Coronary artery (tissue), 2 donors: Measurements from ENCODE around the gene SLC41A1.

Source experiments
- DNase-seq: peaks from one replicate; pipeline ENCODE4 v3.0.0-alpha.2; 2017; ENCODE audit warnings: low spot score
- H3K27ac ChIP-seq, 2 donors: fragments of 200-600 bp; sonication (generic); one replicate each; pipeline ENCODE4 v1.5.1; 2016 to 2019
- H3K4me3 ChIP-seq: fragments of 200-600 bp; sonication (generic); 2 replicates; pipeline ENCODE4 v1.5.1; 2016; ENCODE audit warnings: mild to moderate bottlenecking, moderate library complexity
- TF ChIP-seq, protein P1 (sequence below): fragments of 200-600 bp; sonication (generic); IDR thresholded peaks from one replicate; pipeline ENCODE4 v1.5.1; 2019; ENCODE audit warnings: antibody characterized with exemption

Gene SLC41A1

DNA sequence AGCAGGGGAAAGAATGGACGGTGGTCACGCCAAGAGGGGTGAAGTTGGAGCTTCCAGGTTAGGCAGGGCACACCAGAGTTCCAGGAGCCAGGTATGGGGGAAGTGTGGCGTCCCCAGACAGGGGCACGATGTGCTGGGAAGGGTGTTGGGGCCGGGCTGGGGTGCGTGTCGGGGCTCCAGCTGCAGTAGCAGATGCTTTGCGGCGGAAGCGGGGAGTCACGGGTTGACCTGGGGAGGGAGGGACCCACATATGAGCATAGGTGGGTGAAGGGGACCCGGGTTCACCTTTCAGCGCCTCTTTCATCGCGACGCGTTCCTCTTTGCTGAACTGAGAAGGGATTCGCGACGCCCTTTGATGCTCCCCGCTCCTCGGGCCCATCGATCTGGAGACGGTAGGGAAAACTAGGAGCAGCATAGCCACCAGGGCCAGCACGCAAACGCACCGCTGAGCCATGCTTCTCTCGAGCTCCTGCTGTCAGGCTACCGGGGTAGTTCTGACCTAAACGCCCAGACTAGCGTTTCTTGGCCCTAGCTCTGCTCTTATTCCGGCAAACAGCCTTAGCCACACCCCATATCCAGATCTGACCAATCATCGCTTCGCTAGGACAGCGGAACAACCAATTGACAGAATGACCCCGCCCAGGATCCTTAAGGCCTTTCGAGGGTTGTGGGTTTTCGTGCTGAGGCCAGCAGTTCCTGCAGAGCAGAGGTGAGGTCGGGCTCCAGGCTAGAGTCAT is 36.8 kb upstream of the SLC41A1 start, which contains the start of gene PM20D1:
PM20D1 (minus strand) TSS at position 514 of the 737 bp plus-strand sequence; CDS start at position 454, 60 bp downstream.
- peak; percentile 78 for DNase-seq
- TF ChIP-seq, protein P1, sequence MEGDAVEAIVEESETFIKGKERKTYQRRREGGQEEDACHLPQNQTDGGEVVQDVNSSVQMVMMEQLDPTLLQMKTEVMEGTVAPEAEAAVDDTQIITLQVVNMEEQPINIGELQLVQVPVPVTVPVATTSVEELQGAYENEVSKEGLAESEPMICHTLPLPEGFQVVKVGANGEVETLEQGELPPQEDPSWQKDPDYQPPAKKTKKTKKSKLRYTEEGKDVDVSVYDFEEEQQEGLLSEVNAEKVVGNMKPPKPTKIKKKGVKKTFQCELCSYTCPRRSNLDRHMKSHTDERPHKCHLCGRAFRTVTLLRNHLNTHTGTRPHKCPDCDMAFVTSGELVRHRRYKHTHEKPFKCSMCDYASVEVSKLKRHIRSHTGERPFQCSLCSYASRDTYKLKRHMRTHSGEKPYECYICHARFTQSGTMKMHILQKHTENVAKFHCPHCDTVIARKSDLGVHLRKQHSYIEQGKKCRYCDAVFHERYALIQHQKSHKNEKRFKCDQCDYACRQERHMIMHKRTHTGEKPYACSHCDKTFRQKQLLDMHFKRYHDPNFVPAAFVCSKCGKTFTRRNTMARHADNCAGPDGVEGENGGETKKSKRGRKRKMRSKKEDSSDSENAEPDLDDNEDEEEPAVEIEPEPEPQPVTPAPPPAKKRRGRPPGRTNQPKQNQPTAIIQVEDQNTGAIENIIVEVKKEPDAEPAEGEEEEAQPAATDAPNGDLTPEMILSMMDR: no peak
- Histone ChIP-seq H3K4me3 (peak within 1 kb of the TSS; percentile 65), H3K27ac (no peak within 1 kb of the TSS)

DNA sequence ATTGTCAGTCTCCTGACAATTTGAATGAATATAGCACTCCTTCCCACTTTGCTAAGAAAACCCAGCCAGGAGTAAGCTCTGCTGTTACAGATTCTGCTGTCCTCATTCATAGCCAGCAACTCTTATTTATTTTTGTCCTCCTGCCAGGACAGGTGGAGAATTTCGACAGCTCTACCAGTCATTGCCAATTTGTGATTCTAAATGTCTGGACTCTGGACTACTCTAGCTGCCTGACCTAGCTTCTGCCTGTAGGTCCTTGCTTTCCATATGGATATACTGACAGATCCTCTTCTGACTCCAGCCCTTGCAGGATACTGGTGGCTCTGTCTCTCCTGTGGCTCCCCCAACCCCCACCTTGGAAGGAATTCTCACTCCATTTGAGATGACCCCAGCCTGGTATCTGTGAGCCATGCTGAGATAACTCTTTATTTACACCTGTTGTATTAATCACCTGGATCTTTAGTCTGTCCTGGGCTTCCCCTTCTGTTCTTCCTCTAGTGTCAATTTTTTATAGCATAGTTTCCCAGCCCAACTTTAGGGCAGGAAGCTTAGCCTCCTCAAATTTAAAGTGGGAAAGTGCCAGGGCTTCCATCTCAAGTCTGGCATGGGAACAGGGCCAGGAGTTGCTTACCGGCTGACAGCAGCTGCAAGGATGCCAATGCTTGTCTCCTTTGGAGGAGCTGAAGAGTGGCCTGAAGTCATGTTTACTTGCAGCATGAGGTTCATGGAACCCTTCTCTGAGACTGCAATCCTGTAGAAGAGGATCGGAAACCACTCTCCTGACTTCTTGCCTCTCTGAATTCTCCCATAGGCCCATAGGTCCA is 30.2 kb upstream of the SLC41A1 start:
- no peak overlapping the region for H3K27ac ChIP-seq
- DNase-seq: no peak

DNA sequence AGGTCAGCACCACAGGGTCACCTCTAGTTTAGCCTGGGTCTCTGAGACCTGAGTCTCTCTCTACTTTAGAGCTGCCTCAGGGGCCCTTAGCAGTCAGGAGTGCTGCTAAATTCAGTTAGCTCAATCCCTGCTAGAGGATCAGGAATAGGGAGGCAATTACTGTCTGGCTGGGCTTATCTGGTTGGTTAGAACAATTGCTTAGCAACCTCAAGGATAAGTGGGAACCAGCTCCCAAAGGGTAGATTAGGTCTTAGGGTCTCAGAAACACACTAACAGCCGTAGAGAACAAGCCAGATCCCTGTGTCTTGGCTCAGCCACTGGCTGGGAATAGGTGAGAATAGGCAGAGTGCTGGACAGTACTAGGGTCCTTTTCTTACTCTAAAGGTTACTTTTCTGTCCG is 29.2 kb upstream of the SLC41A1 start:
- H3K4me3 ChIP-seq: no peak overlapping the region
- TF ChIP-seq, protein P1: no peak
- no peak overlapping the region for H3K27ac ChIP-seq
- DNase-seq: no peak

More for the DNA sequence above, 30.2 kb upstream of the SLC41A1 start:
- TF ChIP-seq, protein P1: no peak
- H3K4me3 ChIP-seq: no peak overlapping the region

DNA sequence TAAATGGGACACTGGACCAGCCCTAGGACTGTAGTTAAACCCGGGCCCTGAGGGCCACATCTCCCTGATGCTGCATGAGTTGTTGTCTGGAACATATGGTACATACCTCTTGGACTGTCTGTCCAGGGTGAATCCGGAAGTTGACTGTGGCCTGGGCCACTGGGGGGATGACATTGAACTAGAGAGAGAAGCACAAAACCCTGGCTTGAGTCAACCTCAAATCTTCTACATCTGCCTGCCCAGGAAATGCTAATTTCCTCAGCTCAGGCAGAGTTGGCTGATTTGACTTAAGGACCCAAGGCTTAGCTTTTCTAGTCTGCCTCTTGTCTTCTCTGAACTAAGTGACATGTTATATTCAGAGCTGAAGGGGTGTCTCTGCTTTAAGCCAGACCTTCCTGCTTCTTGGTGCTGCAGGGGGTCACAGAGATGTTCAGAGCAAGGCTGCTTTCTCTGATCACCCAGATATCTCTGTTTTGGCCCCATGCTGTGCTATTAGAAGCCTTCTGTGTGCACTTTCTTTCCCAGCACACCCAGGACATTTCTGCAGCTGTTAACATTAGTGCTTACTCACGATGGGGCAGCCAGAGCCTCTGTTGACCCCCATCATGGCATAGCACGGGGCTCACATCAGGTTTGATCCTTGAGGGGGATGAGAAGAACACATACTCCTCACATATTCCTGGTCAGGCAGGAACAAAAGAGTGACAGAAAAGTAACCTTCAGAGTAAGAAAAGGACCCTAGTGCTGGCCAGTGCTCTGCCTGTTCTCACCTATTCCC is 27.3 kb upstream of the SLC41A1 start:
- no peak overlapping the region for H3K27ac ChIP-seq
- H3K4me3 ChIP-seq: no peak overlapping the region
- TF ChIP-seq, protein P1: no peak
- DNase-seq: no peak

DNA sequence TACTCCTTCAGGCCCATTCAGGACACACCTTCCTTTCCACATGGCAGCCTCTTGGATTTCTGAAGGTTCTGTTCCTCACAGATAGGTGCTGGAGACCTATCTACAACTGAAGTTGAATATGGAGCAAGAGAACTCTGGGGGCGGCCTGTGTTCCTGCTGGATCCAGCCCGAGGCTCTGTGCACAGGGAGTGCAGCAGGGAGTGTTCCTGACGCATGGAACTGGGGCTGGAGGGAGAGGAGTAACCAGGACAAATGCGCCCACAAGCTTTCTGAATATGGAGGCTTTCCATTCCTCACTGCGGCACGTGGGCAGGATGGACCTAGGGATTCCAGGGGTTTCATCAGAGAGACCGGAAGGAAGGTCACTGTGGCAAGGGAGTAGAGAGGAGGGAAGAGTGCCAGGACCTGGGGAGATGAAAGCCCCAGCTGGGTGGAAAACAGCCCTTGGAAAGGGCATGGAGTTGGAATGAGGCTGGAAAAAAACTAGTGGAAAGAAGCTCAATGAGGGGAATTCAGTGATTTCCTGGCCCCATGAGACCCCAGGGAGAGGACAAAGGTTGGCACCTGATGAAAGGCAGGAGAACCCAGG is 24.5 kb upstream of the SLC41A1 start:
- TF ChIP-seq, protein P1: no peak

DNA sequence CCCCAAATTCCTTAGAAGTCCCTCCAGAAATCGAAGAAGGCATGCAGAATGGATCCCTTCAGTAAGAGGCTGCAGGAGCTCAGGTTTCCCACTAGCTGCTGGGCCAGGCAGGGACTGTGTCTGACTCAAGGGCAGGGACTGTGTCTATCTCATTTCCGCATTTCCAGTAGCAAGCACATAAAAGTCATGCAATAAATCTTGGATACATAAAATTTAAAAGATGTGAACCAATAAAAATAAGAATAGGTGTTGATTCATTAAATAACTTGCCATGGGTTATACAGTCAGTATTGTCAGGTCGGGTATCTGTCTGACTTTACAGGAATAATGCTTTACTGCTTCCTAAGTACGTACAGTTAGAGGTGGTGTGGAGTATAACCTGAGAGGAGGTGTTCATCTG is 21.8 kb upstream of the SLC41A1 start:
- TF ChIP-seq, protein P1: no peak
- H3K27ac ChIP-seq: no peak overlapping the region
- DNase-seq: no peak
- H3K4me3 ChIP-seq: no peak overlapping the region

More for the DNA sequence above, 24.5 kb upstream of the SLC41A1 start:
- DNase-seq: no peak
- Histone ChIP-seq H3K27ac (no peak overlapping the region), H3K4me3 (no peak overlapping the region)
